Liver (tissue), 3 donors: ENCODE results near the gene FOXO6.

Experiments used
- ATF3 ChIP-seq: IDR thresholded peaks from 2 replicates; pipeline ENCODE4 v1.6.1; 2016; ENCODE audit warnings: antibody characterized with exemption
- CTCF ChIP-seq: fragments of 150-350 bp; IDR thresholded peaks from 2 replicates; pipeline ENCODE4 v1.5.1; 2017; ENCODE audit warnings: improper control_type of control experiment, low read depth, low read length; ENCODE audit not compliant: missing input control
- EGR1 ChIP-seq, 2 donors: IDR thresholded peaks; 2 replicates each; pipeline ENCODE4 v1.6.1; 2016 to 2018; ENCODE audit warnings: antibody characterized with exemption in 2 of 2, low read depth in 2 of 2
- FOXA1 ChIP-seq: IDR thresholded peaks from 2 replicates; pipeline ENCODE4 v1.6.1; 2016; ENCODE audit warnings: antibody characterized with exemption
- FOXA2 ChIP-seq: IDR thresholded peaks from 2 replicates; pipeline ENCODE4 v1.6.1; 2016; ENCODE audit warnings: antibody characterized with exemption
- MAX ChIP-seq: IDR thresholded peaks from 2 replicates; pipeline ENCODE4 v1.6.1; 2016; ENCODE audit warnings: antibody characterized with exemption
- NR2F2 ChIP-seq: IDR thresholded peaks from 2 replicates; pipeline ENCODE4 v1.6.1; 2016; ENCODE audit warnings: antibody characterized with exemption
- RAD21 ChIP-seq, 2 donors: IDR thresholded peaks; 2 replicates each; pipeline ENCODE4 v1.6.1; 2016; ENCODE audit warnings: antibody characterized with exemption in 2 of 2, mild to moderate bottlenecking in 2 of 2
- REST ChIP-seq: IDR thresholded peaks from 2 replicates; pipeline ENCODE4 v1.6.1; 2016; ENCODE audit warnings: antibody characterized with exemption, mild to moderate bottlenecking
- SP1 ChIP-seq: IDR thresholded peaks from 2 replicates; pipeline ENCODE4 v1.6.1; 2018; ENCODE audit warnings: antibody characterized with exemption, mild to moderate bottlenecking
- TAF1 ChIP-seq: conservative IDR thresholded peaks from 2 replicates; pipeline ENCODE4 v1.6.1; 2016; ENCODE audit warnings: antibody characterized with exemption, mild to moderate bottlenecking
- YY1 ChIP-seq: IDR thresholded peaks from 2 replicates; pipeline ENCODE4 v1.6.1; 2016; ENCODE audit warnings: antibody characterized with exemption, mild to moderate bottlenecking
- ZBTB33 ChIP-seq: IDR thresholded peaks from 2 replicates; pipeline ENCODE4 v1.6.1; 2016; ENCODE audit warnings: antibody characterized with exemption
- donor health status: healthy.
- donor health status: healthy.

- no peak for TF ChIP-seq CTCF
- no peak for TF ChIP-seq TAF1
- TF ChIP-seq FOXA2, result no peak
- no peak for TF ChIP-seq YY1
- no peak for TF ChIP-seq EGR1 (IDR thresholded peaks at IDR 0.05; ENCODE audit: low read depth in 2 of 2)
- no peak for TF ChIP-seq RAD21 (IDR thresholded peaks at IDR 0.05)
- TF ChIP-seq ATF3, result no peak
- TF ChIP-seq SP1, result no peak
- TF ChIP-seq FOXA1, result no peak
- TF ChIP-seq MAX, result no peak
- TF ChIP-seq REST, result no peak
- TF ChIP-seq NR2F2, result no peak
- TF ChIP-seq ZBTB33, result no peak
Measured at GRCh38 chr1:41318135-41318534, 43.1 kb upstream of the FOXO6 start.
